KOPT-K1 (cell line): ENCODE results near the gene PROB1.
A peak's percentile ranks its signal among the peaks of the same experiment; 100 is the strongest.
"Not testable (repeated sequence)": the region's sequence is repeated elsewhere in the genome, so short reads cannot be mapped to it uniquely, and the experiment has no call there.

Experiments used
- H3K27ac ChIP-seq: fragments of 200-600 bp; sonication (generic); 2 replicates; pipeline ENCODE4 v1.5.1; 2016; ENCODE audit warnings: antibody characterized with exemption, mild to moderate bottlenecking, low read depth, low read length; ENCODE audit not compliant: poor library complexity, severe bottlenecking
- H3K36me3 ChIP-seq: fragments of 200-600 bp; sonication (generic); 2 replicates; pipeline ENCODE4 v1.5.1; 2017; ENCODE audit warnings: antibody characterized with exemption, mild to moderate bottlenecking, low read length, moderate library complexity; ENCODE audit not compliant: insufficient read depth
- H3K9me3 ChIP-seq: fragments of 200-600 bp; sonication (generic); 2 replicates; pipeline ENCODE4 v1.5.1; 2017; ENCODE audit warnings: antibody characterized with exemption, low read length, mild to moderate bottlenecking; ENCODE audit not compliant: insufficient read depth, poor library complexity, severe bottlenecking

Gene PROB1

GRCh38 chr5:139390639-139391569, 4.0 kb downstream of the PROB1 start:
- peaks cover 39% of the 10 kb centered on the region for H3K36me3 ChIP-seq
- H3K27ac ChIP-seq = peak overlapping the region; percentile 100

DNA sequence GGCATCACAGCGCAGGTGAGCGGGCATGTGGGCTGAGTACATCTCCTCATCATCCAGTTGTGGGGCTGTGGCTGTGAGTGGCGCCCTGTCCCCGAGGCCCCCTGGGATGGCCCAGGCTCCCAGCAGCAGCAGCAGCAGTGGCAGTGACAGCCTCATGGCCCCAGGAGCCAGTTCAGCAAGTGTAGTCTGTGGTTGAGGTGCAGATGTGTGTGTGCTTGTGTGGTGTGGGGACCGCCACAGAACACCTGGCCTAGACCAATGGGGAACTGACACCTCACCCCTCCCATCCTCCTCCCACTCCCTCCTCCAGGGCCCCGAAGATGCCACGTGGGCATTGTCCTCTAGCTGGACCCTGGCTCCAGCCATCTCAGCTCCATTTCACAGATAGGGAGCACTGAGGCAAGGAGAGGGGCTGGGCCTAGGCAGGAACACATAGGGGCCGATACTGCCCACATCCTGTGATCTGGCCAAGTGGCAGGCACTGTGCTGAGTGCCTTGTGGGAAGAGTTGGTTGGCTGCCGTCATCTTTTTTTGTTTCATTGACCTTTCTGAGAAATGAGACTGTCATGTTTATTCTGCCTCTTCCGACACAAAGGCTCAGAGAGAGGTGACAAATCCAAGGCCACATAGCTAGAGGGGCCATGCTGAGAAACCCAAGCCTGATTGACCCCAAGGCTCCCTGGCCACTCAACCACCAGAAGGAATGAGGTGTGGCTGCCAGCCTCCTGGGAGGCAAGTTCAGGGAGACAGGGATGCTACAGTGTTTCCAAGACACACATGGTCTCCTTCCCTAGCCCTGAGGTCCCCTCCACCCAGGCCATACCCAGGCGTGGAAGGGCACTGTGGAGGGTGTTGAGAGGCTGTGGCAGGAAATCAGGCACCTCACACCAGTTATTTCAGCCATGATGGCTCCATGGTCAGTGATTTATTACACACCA, 4.9 kb downstream of the PROB1 start, which contains the start of gene MZB1:
Gene MZB1 (minus strand): TSS at position 213 of the 938 bp plus-strand sequence. CDS start 57 bp downstream, at position 156.
- H3K27ac ChIP-seq = peak within 1 kb of the TSS; percentile 100
- H3K36me3 ChIP-seq = peaks cover 31% of the 10 kb centered on the region
- no peaks in the 10 kb centered on the region for H3K9me3 ChIP-seq

More at GRCh38 chr5:139390639-139391569, 4.0 kb downstream of the PROB1 start:
- H3K9me3 ChIP-seq = no peaks in the 10 kb centered on the region

DNA sequence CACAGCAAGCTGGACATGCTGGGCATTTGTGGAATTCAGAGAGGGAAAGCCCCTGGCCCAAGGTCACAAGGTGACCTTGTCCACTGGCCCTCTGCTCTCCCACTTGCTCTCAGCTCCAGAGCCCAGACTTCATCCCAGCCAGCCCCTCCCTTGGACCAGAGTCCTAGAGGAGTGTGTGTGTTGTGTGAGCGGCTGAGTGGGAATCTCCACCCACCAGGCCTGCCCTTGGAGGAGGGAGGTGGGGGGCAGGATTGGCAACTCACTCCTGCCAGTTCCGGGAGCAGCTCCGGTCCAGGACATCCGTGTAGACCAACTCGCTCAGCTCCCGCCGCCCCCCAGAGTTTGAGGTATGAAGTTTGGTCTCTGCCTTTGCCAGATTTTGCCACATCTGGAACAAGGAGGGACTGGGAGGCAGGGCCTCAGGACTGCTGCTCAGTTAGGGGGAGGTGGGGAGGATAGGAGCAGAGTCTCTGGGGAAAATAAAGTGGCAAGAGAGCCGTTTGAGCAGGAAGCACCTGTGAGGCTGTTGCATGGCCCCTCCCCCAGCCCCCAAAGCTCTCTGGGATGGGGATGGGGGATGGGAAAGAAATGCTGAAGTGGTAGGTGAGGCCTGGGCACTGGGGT, 6.6 kb downstream of the PROB1 start:
- peak overlapping the region; percentile 100 for H3K27ac ChIP-seq
- H3K36me3 ChIP-seq = peaks cover 31% of the 10 kb centered on the region
- H3K9me3 ChIP-seq = no peaks in the 10 kb centered on the region

GRCh38 chr5:139387611-139388197, 7.2 kb downstream of the PROB1 start:
- no peaks in the 10 kb centered on the region for H3K9me3 ChIP-seq
- peak overlapping the region; percentile 100 for H3K27ac ChIP-seq
- H3K36me3 ChIP-seq = peaks cover 31% of the 10 kb centered on the region

GRCh38 chr5:139386956-139387355, 7.9 kb downstream of the PROB1 start:
- Histone ChIP-seq H3K27ac (peak overlapping the region; percentile 100), H3K36me3 (peaks cover 31% of the 10 kb centered on the region)
- not testable (repeated sequence) for H3K9me3 ChIP-seq

- Histone ChIP-seq H3K9me3 (no peaks in the 10 kb centered on the region), H3K27ac (peak overlapping the region; percentile 100), H3K36me3 (peaks cover 31% of the 10 kb centered on the region)
These were observed 8.9 kb downstream of the PROB1 start for GRCh38 chr5:139386050-139386438.

DNA sequence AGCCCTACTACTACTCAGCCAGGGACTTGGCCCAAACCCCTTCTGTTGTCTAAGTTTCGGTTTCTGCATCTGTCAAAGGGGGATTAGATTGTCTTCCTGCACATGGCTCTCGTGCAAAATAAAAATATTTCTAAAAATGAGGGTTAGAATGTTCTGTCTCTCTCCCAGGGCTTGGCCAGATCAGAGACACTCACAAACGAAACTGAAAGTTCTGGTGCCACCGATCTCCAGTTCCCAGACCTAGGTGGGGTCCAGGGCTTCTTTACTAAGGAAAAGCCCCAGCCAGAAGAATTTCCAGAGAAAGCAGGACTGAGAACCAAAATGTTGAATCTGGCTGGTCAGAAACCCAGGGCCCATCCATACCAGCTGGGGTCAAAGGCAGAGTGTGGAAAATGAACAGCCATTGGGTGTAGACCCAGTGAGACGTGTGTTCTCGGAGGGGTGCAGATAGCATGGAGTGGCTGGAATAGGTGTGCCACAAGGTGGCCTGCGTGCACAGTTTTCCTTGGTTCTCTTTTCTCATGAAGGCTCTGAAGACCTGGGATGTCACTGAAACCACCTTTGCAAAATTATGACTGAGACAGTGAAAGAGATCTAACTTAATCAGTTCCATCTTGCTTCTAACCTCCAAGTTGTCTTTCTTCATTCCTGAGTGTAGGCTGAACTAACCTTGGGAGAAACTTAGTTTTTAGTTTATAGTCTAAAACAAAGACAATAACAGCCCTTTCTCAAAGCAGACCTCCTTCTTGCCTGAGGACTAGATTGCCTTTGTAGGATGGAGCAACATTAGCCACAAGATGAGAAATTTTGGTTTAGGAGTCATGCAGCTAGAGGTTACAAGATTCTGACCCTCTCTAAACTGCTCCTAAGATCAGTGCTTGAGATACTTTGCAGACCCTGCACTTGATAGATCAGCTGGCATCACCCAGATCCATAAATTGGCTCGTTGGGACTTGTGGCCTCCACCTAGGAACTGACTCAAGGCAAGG, 9.5 kb downstream of the PROB1 start:
- Histone ChIP-seq H3K27ac (peak overlapping the region; percentile 100), H3K36me3 (peaks cover 31% of the 10 kb centered on the region)

GRCh38 chr5:139384591-139385051, 10.3 kb downstream of the PROB1 start:
- Histone ChIP-seq H3K9me3 (no peaks in the 10 kb centered on the region), H3K27ac (peak overlapping the region; percentile 100), H3K36me3 (peaks cover 31% of the 10 kb centered on the region)

More for the DNA sequence above, 9.5 kb downstream of the PROB1 start:
- H3K9me3 ChIP-seq = no peaks in the 10 kb centered on the region

DNA sequence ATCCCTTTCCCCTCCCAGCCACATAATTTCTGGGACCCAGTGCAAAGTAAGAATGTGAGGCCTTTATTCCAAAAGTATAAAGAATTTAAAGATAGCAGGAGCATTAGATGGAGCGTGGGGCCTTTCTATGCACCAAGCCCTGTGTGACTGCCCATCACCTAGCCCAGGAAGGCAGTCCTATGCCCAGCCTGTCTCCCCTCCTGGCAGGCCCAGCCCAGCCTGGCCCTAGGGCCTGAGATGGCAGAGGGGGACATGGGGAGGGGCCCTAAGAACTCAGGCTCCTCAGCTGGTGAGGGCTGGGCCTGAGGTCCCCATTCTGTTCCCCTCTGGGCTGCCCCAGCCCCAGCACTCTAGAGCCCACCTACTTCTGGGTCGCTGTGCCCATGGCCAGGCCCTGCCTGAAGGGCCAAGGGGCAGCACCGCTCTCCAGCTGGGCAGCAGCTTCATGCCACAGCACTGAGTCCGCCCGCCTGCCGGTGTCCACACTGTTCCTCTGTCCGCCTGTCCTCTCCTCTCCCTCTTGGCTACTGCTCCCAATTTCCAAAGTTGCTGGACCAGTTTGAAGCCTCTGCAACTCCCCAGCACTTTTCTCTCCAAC, 10.8 kb downstream of the PROB1 start:
- Histone ChIP-seq H3K36me3 (peaks cover 27% of the 10 kb centered on the region), H3K9me3 (no peaks in the 10 kb centered on the region), H3K27ac (peak overlapping the region; percentile 100)

- H3K9me3 ChIP-seq = no peaks in the 10 kb centered on the region
- peaks cover 26% of the 10 kb centered on the region for H3K36me3 ChIP-seq
- peak within 1 kb of the TSS; percentile 100 for H3K27ac ChIP-seq
These were observed 11.5 kb downstream of the PROB1 start, which contains the start of gene SLC23A1 for GRCh38 chr5:139383275-139383992. Gene SLC23A1, minus strand, starts transcription at chr5:139383297. Its CDS starts 44 bp downstream, at chr5:139383253.

DNA sequence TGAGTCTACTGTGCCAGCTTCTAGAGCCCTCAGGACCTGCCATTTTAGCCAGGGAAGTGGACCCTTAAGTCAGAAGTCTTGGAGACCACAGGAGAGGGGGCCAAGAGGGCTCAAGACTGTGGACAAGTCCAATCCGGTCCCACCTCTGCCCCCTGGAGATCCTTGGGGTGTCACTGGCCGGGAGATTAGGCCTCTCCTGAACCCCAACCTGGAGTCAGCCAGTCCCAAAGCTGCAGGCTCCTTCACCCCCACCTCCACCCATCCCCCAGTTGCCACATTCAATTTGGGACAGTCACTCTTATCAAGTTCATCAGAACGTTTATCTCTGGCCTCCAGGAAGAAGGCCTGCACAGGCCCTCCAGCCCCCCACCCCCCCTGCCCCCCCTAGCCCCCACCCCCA, 12.1 kb downstream of the PROB1 start:
- no peaks in the 10 kb centered on the region for H3K9me3 ChIP-seq
- peaks cover 24% of the 10 kb centered on the region for H3K36me3 ChIP-seq
- H3K27ac ChIP-seq = peak overlapping the region; percentile 13
